Activated naive CD4-positive, alpha-beta T cell treated with anti-CD3 and anti-CD28 coated beads, Interleukin-2, amount 50 U/mL, for 72 hours (primary cell): ENCODE data around the gene SFN. TPM values are rescaled to one million over a fixed set of nuclear protein-coding genes. Genes with fewer than 3 reads are reported as not detected.
A peak's percentile ranks its signal among the peaks of the same experiment; 100 is the strongest.

Source experiments
- ATAC-seq, 2 donors: fragments of 150-1000 bp; cut with Tn5 transposase; 2 replicates each; pipeline ENCODE4 v1.10.0; 2021; ENCODE audit warnings: mild to moderate bottlenecking in 2 of 2, moderate library complexity in 2 of 2
- DNase-seq, 2 donors: peaks; one replicate each; pipeline ENCODE4 v3.0.0; 2021 to 2022; ENCODE audit warnings: low spot score in 2 of 2
- H3K27ac Mint-ChIP-seq, 2 donors: one replicate each; pipeline ENCODE4 v1.8.0; 2022; ENCODE audit warnings: mild to moderate bottlenecking in 2 of 2, mixed read lengths in 2 of 2
- H3K36me3 Mint-ChIP-seq, 2 donors: one replicate each; pipeline ENCODE4 v1.8.0; 2022; ENCODE audit warnings: mixed read lengths in 2 of 2
- H3K9me3 Mint-ChIP-seq, 2 donors: one replicate each; pipeline ENCODE4 v1.8.0; 2022; ENCODE audit warnings: mixed read lengths in 2 of 2
- total RNA-seq, 2 donors: library from RNA; stranded (reverse); gene quantifications; one replicate each; pipeline ENCODE4 v1.2.3, GENCODE V29; 2022

The SFN gene
- 1 to 10 TPM; 1.1 to 2.3 TPM for total RNA-seq

DNA sequence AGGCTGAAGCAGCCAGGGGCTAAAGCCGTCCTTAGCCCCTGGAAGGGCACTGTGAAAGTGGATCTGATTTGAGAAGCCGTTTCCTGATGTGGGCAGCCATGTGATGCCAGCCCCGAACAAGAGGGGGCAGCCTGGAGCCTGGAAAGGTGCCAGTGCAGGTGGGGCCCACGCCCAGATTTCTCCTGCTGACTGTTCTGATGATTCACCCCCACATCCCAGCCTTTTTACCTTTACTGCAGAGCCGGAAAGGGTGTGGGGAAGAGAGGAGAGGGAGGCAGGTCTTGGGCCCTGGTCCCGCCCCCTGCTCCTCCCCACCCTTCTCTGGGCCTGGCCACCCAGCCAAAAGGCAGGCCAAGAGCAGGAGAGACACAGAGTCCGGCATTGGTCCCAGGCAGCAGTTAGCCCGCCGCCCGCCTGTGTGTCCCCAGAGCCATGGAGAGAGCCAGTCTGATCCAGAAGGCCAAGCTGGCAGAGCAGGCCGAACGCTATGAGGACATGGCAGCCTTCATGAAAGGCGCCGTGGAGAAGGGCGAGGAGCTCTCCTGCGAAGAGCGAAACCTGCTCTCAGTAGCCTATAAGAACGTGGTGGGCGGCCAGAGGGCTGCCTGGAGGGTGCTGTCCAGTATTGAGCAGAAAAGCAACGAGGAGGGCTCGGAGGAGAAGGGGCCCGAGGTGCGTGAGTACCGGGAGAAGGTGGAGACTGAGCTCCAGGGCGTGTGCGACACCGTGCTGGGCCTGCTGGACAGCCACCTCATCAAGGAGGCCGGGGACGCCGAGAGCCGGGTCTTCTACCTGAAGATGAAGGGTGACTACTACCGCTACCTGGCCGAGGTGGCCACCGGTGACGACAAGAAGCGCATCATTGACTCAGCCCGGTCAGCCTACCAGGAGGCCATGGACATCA is at the start of gene SFN:
TSS of gene SFN (plus strand) at position 369 of the 904 bp plus-strand sequence. CDS start at position 433, 64 bp downstream.
- ATAC-seq (no peak), DNase-seq (peak in 1 of 2 donors; percentile 71)
- Mint-ChIP-seq H3K36me3 (peaks cover 0 to 6% of the 10 kb centered on the region in 2 donors), H3K9me3 (no peaks in the 10 kb centered on the region), H3K27ac (peak within 1 kb of the TSS; percentile 44 to 88)

DNA sequence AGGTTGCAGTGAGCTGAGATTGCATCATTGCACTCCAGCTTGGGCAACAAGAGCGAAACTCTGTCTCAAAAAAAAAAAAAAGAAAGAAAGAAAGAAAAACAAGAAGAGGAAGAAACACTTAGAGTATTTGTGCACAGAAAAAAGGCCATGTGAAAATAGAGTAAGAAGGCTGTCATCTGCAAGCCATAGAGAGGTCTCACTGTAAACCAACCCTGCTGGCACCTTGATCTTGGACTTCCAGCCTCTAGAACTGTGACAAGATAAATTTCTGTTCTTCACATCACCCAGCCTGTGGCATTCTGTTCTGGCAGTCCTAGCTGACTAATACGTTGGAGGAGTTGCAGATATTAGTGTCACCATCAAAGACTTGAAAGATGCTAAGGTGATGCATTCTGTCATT is 48.6 kb upstream of the SFN start:
- DNase-seq (no peak), ATAC-seq (no peak)
- Mint-ChIP-seq H3K36me3 (no peaks in the 10 kb centered on the region), H3K27ac (no peak overlapping the region), H3K9me3 (no peaks in the 10 kb centered on the region)

DNA sequence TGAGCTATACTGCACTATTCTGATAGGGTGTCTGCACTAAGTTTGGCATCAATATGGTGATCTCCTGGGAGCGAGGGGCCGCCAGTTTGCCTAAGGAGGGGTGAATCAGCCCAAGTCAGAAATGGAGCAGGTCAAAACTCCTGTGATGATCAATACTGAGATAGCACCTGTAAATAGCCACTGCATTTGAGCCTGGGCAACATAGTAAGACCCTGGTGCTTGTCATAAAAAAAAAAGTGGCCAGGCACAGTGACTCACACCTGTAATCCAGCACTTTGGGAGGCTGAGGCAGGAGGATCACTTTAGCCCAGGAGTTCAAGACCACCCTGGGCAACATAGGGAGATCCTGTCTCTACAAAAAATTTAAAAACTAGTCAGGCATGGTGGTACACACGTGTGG is 48.1 kb upstream of the SFN start:
- Mint-ChIP-seq H3K36me3 (no peaks in the 10 kb centered on the region), H3K9me3 (no peaks in the 10 kb centered on the region), H3K27ac (no peak overlapping the region)
- no peak for ATAC-seq
- DNase-seq = no peak

DNA sequence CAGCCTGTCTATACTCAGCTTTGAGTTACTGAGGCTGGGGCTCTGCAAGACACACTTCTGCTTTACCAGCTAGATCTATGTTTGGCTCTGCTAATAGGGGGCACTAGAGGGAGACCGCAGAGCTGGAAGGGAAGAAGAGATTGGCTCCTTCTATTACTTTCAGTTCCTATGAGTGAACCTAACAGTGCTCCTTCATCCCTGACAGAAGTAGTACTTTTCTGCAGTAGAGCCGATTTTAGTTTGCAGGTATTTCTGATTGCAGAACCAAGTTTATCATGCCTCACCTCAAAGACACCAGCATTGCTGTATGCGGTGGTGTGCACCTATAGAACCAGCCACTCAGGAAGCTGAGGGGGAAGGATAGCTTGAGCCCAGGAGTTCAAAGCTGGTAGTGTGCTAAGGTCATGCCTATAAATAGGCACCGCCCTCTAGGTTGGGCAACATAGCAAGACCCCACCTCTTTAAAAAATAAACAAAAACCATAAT is 42.1 kb upstream of the SFN start:
- ATAC-seq (peak; percentile 67 to 71), DNase-seq (no peak)
- H3K36me3 Mint-ChIP-seq = no peaks in the 10 kb centered on the region
- peak overlapping the region in 1 of 2 donors; percentile 62 for H3K27ac Mint-ChIP-seq
- no peaks in the 10 kb centered on the region for H3K9me3 Mint-ChIP-seq

DNA sequence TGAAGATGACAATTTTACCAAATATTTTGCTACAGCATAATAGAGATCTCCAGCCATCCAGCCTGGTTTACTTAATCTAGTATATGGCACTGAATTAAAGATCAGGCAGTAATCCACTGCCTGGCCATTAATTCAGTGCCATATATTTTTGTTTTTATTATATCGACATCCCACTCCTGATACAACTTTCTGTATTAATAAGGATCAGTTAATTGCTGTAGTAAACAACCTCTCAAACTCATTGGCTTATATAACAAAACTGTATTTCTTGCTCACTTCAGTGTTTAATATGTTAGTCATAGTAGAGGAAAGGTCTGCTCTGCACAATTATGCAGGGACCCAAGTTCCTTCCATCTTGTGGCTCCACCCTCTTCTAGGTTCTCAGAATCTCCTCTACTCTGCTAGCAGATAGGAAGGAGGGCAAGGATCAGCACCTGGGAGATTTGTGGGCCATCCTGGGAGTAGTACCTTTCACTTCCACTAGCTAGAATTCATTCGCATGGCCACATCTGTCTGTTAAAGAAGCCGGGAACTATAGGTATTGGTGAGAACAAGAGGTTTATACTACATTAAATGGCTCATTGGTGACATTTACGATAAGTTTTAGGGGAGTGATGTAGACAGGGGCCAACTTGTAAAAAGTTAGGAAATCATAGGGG is 40.1 kb upstream of the SFN start:
- H3K36me3 Mint-ChIP-seq = peaks cover 9 to 13% of the 10 kb centered on the region in 2 donors
- no peaks in the 10 kb centered on the region for H3K9me3 Mint-ChIP-seq
- peak overlapping the region in 1 of 2 donors; percentile 57 for H3K27ac Mint-ChIP-seq
- DNase-seq (no peak), ATAC-seq (no peak)

DNA sequence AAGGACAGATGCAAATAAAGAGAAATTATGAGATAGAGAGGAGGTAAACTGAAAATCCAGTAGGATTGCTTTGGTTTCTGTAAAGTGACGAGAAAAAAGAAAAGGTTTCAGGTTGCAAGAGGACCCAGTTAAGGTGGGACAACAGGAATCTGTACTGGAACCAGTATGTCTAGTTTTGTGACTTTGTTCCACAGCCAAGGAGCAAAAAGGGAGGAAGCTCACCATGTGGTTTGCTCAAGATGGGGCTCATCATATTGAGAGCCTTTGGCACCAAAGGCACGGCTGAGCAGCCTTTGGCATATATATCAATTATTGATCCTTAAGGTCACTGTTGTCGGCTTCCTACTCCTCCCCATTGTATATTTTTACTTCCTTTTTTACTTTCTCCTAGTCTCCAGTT is 38.2 kb upstream of the SFN start:
- H3K27ac Mint-ChIP-seq = no peak overlapping the region
- ATAC-seq = no peak

DNA sequence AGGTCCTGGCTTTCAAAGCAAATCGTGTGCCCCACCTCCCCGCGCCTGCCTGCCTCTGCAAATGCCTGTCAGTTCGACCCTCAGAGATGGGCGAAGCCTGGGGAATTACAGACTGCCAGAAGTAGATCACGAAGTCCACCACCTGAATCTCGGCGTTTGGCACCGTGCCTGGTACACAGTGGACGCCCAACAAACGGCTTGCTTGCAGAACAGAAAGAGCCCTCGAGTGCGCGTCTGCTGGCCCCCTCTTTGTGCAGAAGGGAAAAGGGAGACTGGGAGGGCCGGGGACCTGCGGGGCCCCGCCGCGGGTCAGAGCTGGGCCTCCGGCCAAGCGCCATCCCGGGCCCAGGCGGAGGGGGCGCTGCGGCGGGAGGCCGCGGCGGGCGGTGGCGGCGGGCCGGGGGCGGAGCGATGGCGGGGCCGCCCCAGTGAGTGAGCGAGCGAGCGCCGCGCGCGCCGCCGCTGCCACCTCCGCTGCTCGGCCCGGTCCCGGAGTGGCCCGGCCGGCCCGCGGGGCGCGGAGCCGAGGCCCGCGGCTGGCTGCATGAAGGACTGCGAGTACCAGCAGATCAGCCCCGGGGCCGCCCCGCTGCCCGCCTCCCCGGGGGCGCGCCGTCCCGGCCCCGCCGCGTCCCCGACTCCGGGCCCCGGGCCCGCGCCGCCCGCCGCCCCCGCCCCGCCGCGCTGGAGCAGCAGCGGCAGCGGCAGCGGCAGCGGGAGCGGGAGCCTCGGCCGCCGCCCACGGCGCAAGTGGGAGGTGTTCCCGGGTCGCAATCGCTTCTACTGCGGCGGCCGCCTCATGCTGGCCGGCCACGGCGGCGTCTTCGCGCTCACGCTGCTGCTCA is 36.5 kb upstream of the SFN start, which contains the start of gene ZDHHC18:
TSS of gene ZDHHC18 (plus strand) at position 428 of the 845 bp plus-strand sequence. CDS start at position 545, 117 bp downstream.
- DNase-seq = peak; percentile 81 to 82
- H3K27ac Mint-ChIP-seq = peak within 1 kb of the TSS; percentile 95 to 97
- H3K36me3 Mint-ChIP-seq = peaks cover 26 to 30% of the 10 kb centered on the region in 2 donors
- peak; percentile 84 to 91 for ATAC-seq
- H3K9me3 Mint-ChIP-seq = no peaks in the 10 kb centered on the region

More for the DNA sequence above, 38.2 kb upstream of the SFN start:
- no peaks in the 10 kb centered on the region for H3K9me3 Mint-ChIP-seq
- peaks cover 26 to 28% of the 10 kb centered on the region in 2 donors for H3K36me3 Mint-ChIP-seq
- DNase-seq = no peak

DNA sequence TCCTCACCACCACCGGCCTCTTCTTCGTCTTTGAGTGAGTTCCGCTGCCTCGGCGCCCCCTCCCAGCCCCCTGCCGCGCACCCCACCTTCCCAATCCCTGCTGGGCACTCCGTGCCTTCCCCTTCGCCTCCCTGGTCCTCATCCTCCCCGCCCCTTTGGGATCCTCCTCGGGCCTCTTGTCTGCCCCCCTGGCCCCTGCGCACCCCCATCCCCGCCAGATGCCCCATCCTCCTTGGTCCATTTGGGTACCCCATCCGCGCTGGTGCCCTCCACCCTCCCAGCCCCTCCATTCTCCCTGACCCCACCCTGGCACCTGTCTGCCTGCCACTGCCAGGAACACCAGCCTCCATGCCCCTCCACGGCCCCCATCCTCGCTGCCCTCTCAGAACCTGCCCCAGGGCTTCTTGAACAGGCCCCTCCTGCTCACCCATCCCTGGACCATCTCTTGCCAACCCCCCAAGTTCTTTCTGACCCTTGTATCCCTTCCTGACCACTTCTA is 35.8 kb upstream of the SFN start:
- no peaks in the 10 kb centered on the region for H3K9me3 Mint-ChIP-seq
- H3K27ac Mint-ChIP-seq = peak overlapping the region; percentile 95 to 97
- ATAC-seq (no peak), DNase-seq (no peak)
- peaks cover 26 to 34% of the 10 kb centered on the region in 2 donors for H3K36me3 Mint-ChIP-seq

DNA sequence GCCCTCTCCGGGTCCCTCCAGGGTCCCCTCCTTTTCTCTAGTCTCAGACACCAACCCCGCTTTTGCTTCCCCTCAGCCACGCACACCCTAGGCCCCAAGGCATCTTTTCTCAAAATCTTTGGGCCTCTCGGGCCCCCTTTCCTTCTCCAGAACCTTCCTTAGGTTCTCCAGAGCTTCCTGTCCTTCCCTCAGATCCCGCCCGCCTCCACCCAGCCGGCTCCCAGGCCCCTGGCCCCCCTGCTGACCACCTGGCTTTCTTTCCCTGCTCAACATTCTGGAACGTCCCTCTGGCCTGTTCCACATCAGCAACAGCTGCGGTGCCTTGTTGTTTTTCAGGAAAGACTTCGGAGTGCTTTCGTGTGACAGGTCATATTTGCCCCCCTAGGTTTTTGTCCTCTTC is 35.3 kb upstream of the SFN start:
- ATAC-seq = no peak

DNA sequence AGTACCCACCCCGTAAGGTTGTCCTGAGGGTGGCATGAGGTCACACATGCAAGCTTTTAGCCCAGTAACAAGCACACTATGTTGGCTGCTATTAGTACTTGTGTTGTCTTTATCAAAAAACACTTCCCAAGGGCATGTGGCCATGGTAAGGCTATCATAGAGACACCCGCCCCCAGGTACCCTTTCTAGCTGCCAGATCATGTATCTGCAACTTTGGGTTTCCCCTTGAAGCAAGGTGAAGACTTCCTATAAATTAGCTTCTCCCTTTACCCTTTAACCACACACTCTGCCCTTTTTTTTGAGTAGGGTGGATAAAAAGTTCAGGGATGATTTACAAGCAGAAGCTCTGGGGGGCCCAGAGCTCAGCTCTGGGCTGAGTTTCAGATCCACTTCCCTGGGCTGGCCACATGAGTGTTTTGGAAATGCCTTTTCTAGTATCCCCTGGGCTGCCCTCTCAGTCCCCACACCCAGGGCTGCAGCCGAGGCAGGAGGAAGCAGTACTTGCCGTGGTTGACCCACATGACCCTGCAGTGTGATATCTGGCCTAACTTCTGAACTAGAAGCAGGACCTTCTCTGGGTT is 34.4 kb upstream of the SFN start:
- ATAC-seq (peak in 1 of 2 donors; percentile 32), DNase-seq (peak in 1 of 2 donors; percentile 58)
- Mint-ChIP-seq H3K36me3 (peaks cover 26 to 46% of the 10 kb centered on the region in 2 donors), H3K9me3 (no peaks in the 10 kb centered on the region), H3K27ac (peak overlapping the region; percentile 95 to 97)

More for the DNA sequence above, 35.3 kb upstream of the SFN start:
- H3K36me3 Mint-ChIP-seq = peaks cover 26 to 38% of the 10 kb centered on the region in 2 donors
- H3K9me3 Mint-ChIP-seq = no peaks in the 10 kb centered on the region
- peak overlapping the region; percentile 95 to 97 for H3K27ac Mint-ChIP-seq
- DNase-seq = no peak

DNA sequence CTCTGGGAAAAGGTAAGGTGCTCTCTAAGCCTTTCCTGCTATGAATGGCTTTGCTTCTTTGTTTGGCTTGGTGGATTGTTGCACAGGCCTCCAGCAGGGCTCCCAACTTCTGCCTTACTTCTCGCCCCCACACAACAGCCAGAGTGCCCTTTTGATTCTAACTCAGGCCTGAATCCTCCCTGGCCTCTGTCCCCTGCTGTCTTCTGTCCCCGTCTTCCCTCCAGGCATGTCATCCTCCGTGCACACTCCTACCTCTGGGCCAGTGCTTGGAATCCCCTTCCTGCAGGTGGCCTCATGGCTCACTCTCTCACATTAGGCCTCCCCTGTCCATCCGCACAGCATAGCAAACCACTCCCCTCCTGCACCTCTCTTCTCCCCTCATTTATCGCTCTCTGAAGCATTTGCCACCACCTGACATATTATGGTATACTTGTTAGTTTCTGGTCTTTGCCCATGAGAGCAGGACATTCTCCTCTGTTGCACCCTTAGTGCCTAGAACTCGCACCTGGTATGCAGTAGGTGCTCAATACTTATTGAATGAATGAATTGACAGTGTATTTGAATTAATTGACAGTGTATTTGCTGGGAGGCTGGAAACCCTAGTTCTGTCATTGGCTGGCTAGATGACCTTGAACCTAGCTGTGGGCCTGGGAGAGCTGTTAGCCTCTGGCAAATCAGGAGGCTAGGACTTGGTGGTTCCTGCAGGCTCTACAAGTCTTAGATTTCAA is 33.6 kb upstream of the SFN start:
- peak overlapping the region; percentile 54 to 95 for H3K27ac Mint-ChIP-seq
- peaks cover 30 to 52% of the 10 kb centered on the region in 2 donors for H3K36me3 Mint-ChIP-seq
- no peaks in the 10 kb centered on the region for H3K9me3 Mint-ChIP-seq
- no peak for DNase-seq
- ATAC-seq = no peak

DNA sequence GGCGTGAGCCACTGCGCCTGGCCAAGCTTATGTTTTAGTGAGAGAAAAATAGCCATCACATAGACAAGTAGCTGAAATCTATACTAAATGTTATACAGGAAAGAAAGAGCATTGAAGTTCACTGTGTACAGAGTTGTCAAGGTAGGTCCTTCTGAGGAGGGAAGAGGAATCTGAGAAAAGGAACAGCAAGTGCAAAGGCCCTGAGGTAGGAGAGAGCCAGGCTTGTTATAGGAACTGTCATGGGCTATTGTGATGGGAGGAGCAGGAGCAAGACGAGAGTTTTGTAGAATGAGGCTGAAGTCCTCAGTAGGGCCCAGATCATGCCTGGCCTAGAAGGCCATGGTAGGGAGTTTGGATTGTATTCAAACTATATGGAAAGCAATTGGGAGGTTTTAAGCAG is 31.9 kb upstream of the SFN start:
- no peaks in the 10 kb centered on the region for H3K9me3 Mint-ChIP-seq
- no peak for DNase-seq

DNA sequence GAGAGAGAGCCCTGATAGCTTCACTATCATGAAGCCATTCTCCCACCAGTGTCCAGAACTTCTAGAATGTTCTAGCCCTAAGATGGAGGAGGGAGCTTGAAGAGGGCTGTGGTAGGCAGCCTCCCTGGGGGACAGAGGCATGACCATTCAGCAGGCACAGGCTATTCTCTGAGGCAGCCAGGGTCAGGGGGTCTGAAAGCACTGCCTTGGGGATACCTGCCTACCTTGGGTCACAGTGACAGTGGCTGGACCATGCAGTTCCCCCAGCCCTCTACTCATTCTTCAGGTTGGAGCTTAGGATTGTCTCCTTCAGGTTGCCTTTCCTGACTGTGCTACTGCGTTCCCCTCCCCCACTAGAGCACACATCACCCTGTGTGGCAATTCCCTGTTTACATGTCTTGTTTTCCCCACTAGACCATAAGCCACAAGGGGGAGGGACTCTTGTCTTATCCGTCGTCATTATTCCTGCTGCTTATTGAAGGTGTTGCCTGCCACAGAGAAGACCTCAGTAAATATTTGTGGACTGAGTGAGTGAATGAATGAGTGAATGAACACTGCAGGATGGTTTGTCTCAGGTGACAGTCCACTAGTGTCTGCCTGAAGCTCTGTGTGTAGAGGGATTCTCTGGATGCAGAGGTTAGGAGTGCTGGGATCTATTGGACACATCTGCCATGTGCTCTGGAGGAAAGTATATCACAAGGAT is 31.3 kb upstream of the SFN start:
- Mint-ChIP-seq H3K36me3 (peaks cover 34 to 73% of the 10 kb centered on the region in 2 donors), H3K27ac (peak overlapping the region; percentile 62 to 95), H3K9me3 (no peaks in the 10 kb centered on the region)
- no peak for DNase-seq
- no peak for ATAC-seq

More for the DNA sequence above, 31.9 kb upstream of the SFN start:
- Mint-ChIP-seq H3K27ac (peak overlapping the region; percentile 40 to 95), H3K36me3 (peaks cover 37 to 69% of the 10 kb centered on the region in 2 donors)
- ATAC-seq = no peak

DNA sequence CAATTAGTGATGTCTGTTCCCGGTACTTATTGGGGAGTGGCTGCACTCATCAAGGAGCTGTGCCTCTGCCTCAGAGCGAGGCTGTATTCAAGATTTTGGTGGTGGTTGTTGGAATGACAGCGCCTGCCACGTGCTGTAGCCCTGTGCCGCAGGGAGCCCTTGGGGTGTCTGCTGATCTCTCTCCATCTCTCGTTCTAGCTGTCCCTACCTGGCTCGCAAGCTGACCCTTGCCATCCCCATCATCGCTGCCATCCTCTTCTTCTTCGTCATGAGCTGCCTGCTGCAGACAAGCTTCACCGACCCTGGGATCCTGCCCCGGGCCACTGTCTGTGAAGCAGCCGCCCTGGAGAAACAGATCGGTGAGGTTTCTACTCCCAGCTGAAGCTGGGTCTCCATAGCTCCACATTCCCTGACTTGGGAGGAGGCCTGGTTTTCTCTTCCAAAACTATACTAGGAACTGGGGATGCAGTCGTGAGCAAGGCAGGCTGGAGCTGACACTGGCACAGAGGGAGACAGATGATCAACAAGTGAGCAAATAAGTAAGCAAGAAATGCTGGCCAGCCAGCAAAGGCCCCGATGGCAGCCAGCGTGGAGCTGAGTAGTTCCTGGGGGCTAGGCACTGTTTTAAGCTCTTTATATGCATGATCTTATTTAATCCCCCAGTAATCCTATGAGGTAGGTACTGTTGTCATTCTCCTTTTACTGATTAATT is 30.5 kb upstream of the SFN start:
- peaks cover 30 to 68% of the 10 kb centered on the region in 2 donors for H3K36me3 Mint-ChIP-seq
- H3K27ac Mint-ChIP-seq = peak overlapping the region; percentile 95 to 100

More for the DNA sequence above, 30.5 kb upstream of the SFN start:
- no peak for ATAC-seq
- H3K9me3 Mint-ChIP-seq = no peaks in the 10 kb centered on the region
- DNase-seq = no peak
